HEK293T (cell line): Measurements from ENCODE around the gene PPP1R7.

Experiments used
- CTCF ChIA-PET: fragments of 350-600 bp; formaldehyde crosslinking; extraction: SDS; loops from one replicate; lab custom pipeline; 2021; ENCODE audit warnings: antibody characterized with exemption, inconsistent platforms; lab: Yijun Ruan, JAX
- POLR2A ChIA-PET: fragments of 350-600 bp; formaldehyde crosslinking; extraction: SDS; loops from one replicate; lab custom pipeline; 2020; ENCODE audit warnings: antibody characterized with exemption, inconsistent platforms; lab: Yijun Ruan, JAX
- DNase-seq: peaks from one replicate; pipeline ENCODE4 v3.0.0; 2012; ENCODE audit warnings: mixed read lengths; ENCODE audit errors: extremely low spot score
- ARNT ChIP-seq: fragments of 450-650 bp; IDR thresholded peaks from 2 replicates; pipeline ENCODE4 v1.6.1; 2017; ENCODE audit warnings: mild to moderate bottlenecking
- BHLHE40 ChIP-seq: fragments of 450-650 bp; IDR thresholded peaks from 2 replicates; pipeline ENCODE4 v1.6.1; 2016; ENCODE audit warnings: mild to moderate bottlenecking, moderate library complexity, borderline replicate concordance
- CTBP1 ChIP-seq: fragments of 450-650 bp; IDR thresholded peaks from 2 replicates; pipeline ENCODE4 v1.6.1; 2016; ENCODE audit warnings: borderline replicate concordance
- ELF4 ChIP-seq: fragments of 450-650 bp; IDR thresholded peaks from 2 replicates; pipeline ENCODE4 v1.6.1; 2017; ENCODE audit warnings: antibody characterized with exemption
- FOXA1 ChIP-seq: fragments of 450-650 bp; IDR thresholded peaks from 2 replicates; pipeline ENCODE4 v1.6.1; 2016; ENCODE audit warnings: mild to moderate bottlenecking
- FOXK2 ChIP-seq: fragments of 450-650 bp; IDR thresholded peaks from 2 replicates; pipeline ENCODE4 v1.6.1; 2016; ENCODE audit warnings: mild to moderate bottlenecking
- FOXM1 ChIP-seq: fragments of 450-650 bp; IDR thresholded peaks from 2 replicates; pipeline ENCODE4 v1.6.1; 2017; ENCODE audit warnings: mild to moderate bottlenecking, borderline replicate concordance
- HDGF ChIP-seq: fragments of 450-650 bp; IDR thresholded peaks from 2 replicates; pipeline ENCODE4 v1.6.1; 2017; ENCODE audit warnings: antibody characterized with exemption, borderline replicate concordance
- L3MBTL2 ChIP-seq: fragments of 450-650 bp; conservative IDR thresholded peaks from 2 replicates; pipeline ENCODE4 v1.6.1; 2016; ENCODE audit warnings: mild to moderate bottlenecking
- LEF1 ChIP-seq: fragments of 450-650 bp; IDR thresholded peaks from 2 replicates; pipeline ENCODE4 v1.6.1; 2017; ENCODE audit warnings: mild to moderate bottlenecking, borderline replicate concordance
- NFRKB ChIP-seq: fragments of 450-650 bp; IDR thresholded peaks from 2 replicates; pipeline ENCODE4 v1.6.1; 2016; ENCODE audit warnings: mild to moderate bottlenecking, moderate library complexity
- PKNOX1 ChIP-seq: fragments of 450-650 bp; IDR thresholded peaks from 2 replicates; pipeline ENCODE4 v1.6.1; 2016
- SP1 ChIP-seq: fragments of 450-650 bp; IDR thresholded peaks from 2 replicates; pipeline ENCODE4 v1.6.1; 2017
- SUZ12 ChIP-seq: fragments of 450-650 bp; IDR thresholded peaks from 2 replicates; pipeline ENCODE4 v1.6.1; 2016; ENCODE audit warnings: mild to moderate bottlenecking
- TARDBP ChIP-seq: fragments of 450-650 bp; IDR thresholded peaks from 2 replicates; pipeline ENCODE4 v1.6.1; 2016
- ZNF384 ChIP-seq: fragments of 450-650 bp; IDR thresholded peaks from 2 replicates; pipeline ENCODE4 v1.6.1; 2016

Gene PPP1R7

GRCh38 chr2:241204010-241204384 is 53.7 kb downstream of the PPP1R7 start:
- TF ChIP-seq FOXK2 (no peak), ARNT (no peak), ZNF384 (no peak), FOXM1 (no peak), NFRKB (no peak), BHLHE40 (no peak), LEF1 (no peak), SP1 (no peak), FOXA1 (no peak), HDGF (no peak), L3MBTL2 (no peak), PKNOX1 (no peak), CTBP1 (no peak), ELF4 (no peak), TARDBP (no peak), SUZ12 (no peak)
- CTCF ChIA-PET, result no interaction called here
- POLR2A ChIA-PET, result no interaction called here
- no peak for DNase-seq

GRCh38 chr2:241204490-241204889 is 54.2 kb downstream of the PPP1R7 start:
- ChIA-PET POLR2A (no interaction called here), CTCF (no interaction called here)
- TF ChIP-seq CTBP1 (no peak), FOXK2 (no peak), FOXA1 (no peak), ELF4 (no peak), TARDBP (no peak), SUZ12 (no peak), SP1 (no peak), HDGF (no peak), BHLHE40 (no peak), PKNOX1 (no peak), NFRKB (no peak), ZNF384 (no peak), LEF1 (no peak), ARNT (no peak), FOXM1 (no peak)
- DNase-seq, result no peak

- CTCF ChIA-PET, result no interaction called here
- POLR2A ChIA-PET, result no interaction called here
- no peak for DNase-seq
- TF ChIP-seq ELF4 (no peak), PKNOX1 (no peak), FOXM1 (no peak), ARNT (no peak), BHLHE40 (no peak), FOXA1 (no peak), TARDBP (no peak), FOXK2 (no peak), CTBP1 (no peak), LEF1 (no peak), ZNF384 (no peak), L3MBTL2 (no peak)
Measured at GRCh38 chr2:241205086-241205485, 54.8 kb downstream of the PPP1R7 start.

- no peak for TF ChIP-seq TARDBP
- TF ChIP-seq PKNOX1, result no peak
- no peak for TF ChIP-seq ELF4
- TF ChIP-seq CTBP1, result no peak
- TF ChIP-seq SUZ12, result no peak
- TF ChIP-seq LEF1, result no peak
- TF ChIP-seq NFRKB, result no peak
- no peak for TF ChIP-seq FOXA1
- TF ChIP-seq FOXK2, result no peak
- TF ChIP-seq ARNT, result no peak
- no peak for TF ChIP-seq L3MBTL2
- no peak for TF ChIP-seq BHLHE40
- ChIA-PET CTCF (no interaction called here), POLR2A (no interaction called here)
- DNase-seq, result no peak
Measured at GRCh38 chr2:241207151-241207550, 56.9 kb downstream of the PPP1R7 start.

- DNase-seq, result no peak
- CTCF ChIA-PET, result no interaction called here
- POLR2A ChIA-PET, result no interaction called here
- no peak for TF ChIP-seq NFRKB
- no peak for TF ChIP-seq LEF1
- no peak for TF ChIP-seq ZNF384
- TF ChIP-seq HDGF, result no peak
- TF ChIP-seq CTBP1, result no peak
- TF ChIP-seq SP1, result no peak
- no peak for TF ChIP-seq ELF4
- no peak for TF ChIP-seq L3MBTL2
- no peak for TF ChIP-seq BHLHE40
- no peak for TF ChIP-seq FOXK2
- no peak for TF ChIP-seq TARDBP
- TF ChIP-seq PKNOX1, result no peak
- TF ChIP-seq ARNT, result no peak
- TF ChIP-seq FOXA1, result no peak
- no peak for TF ChIP-seq FOXM1
- TF ChIP-seq SUZ12, result no peak
Measured at GRCh38 chr2:241207641-241208040, 57.4 kb downstream of the PPP1R7 start.

GRCh38 chr2:241208058-241208457 is 57.8 kb downstream of the PPP1R7 start:
- ChIA-PET POLR2A (no interaction called here), CTCF (interaction anchor here (0.6 kb wide), 1 partner anchor 657 kb away, joined by 3 read pairs; no protein-coding TSS in a partner anchor)
- no peak for DNase-seq
- no peak for TF ChIP-seq HDGF
- TF ChIP-seq BHLHE40, result no peak
- TF ChIP-seq TARDBP, result no peak
- no peak for TF ChIP-seq ELF4
- no peak for TF ChIP-seq ARNT
